IPS DF 6.9 (cell line): ENCODE measurements around the gene STXBP1.
"Not testable (repeated sequence)": the region's sequence is repeated elsewhere in the genome, so short reads cannot be mapped to it uniquely, and the experiment has no call there.

Experiments
- DNase-seq: peaks from one replicate; pipeline ENCODE4 v3.0.0-alpha.2; 2013; ENCODE audit warnings: low read depth, low spot score
- H3K27ac ChIP-seq: one replicate; pipeline ENCODE4 v1.5.1; 2013; ENCODE audit warnings: low read length, control low read depth
- H3K27me3 ChIP-seq: 2 replicates; pipeline ENCODE4 v1.6.1; 2013; ENCODE audit warnings: mild to moderate bottlenecking, low read length; ENCODE audit not compliant: control insufficient read depth, insufficient read depth
- H3K36me3 ChIP-seq: 2 replicates; pipeline ENCODE4 v1.6.1; 2013; ENCODE audit warnings: low read length; ENCODE audit not compliant: control insufficient read depth, insufficient read depth
- H3K4me1 ChIP-seq: 2 replicates; pipeline ENCODE4 v1.6.1; 2013; ENCODE audit warnings: low read length; ENCODE audit not compliant: control insufficient read depth, insufficient read depth
- H3K4me3 ChIP-seq: 2 replicates; pipeline ENCODE4 v1.5.1; 2013; ENCODE audit warnings: mild to moderate bottlenecking, low read length
- H3K9me3 ChIP-seq: 2 replicates; pipeline ENCODE4 v1.6.1; 2013; ENCODE audit warnings: low read length, inconsistent platforms; ENCODE audit not compliant: control insufficient read depth, insufficient read depth
- WGBS: extraction: QIAGEN DNeasy Blood & Tissue Kit; methylation state at CpG from one replicate; pipeline ENCODE4 v1.1.7; 2013; ENCODE audit warnings: mixed read lengths, missing lambda C conversion rate; ENCODE audit not compliant: insufficient read length, insufficient coverage; 5-methylcytosine and 5-hydroxymethylcytosine counted together

Gene STXBP1

DNA sequence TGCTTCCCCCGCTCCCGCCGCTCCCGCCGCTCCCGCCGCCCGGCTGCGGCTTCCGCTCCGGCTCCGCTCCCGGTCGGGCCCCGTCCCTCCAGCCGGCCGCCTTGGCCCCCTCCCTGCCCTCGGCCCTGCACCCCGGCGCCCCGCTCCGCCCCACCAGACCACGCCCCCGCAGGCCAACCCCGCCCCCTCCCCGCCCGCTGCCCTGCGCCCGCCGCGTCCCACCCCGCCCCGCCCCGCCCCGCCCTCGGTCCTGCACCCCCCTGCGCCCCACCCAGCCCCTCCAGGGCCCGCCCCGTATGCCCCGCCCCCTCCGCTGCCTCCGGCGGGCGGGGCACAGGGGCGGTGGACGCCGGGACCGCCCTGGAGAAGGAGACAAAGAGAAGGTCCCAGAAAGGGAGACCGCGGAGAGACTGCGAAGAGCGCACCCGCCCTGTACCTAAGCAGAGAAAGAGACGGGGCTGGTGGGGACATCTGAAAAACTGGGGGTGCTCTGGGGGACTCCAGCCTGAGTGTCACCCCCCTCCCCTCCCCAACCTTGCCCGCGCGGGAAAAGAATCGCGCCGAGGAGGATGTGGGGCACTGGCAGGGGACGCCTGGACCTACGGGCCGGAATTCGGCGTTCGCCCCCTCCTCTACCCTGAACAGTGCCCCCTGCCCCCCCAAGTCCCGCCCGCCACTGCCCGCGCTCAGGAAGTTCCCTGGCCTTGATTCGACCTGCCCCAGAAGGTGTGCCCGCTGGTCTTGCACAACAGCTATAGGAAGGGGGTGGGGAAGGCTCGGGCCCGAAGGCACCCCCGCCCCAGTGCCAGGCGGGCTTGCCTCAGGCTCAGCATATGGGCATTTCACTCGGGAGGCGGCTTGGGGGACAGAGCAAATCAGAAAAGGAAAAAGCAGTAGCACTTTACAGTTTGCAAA, 42.8 kb upstream of the STXBP1 start:
- Histone ChIP-seq H3K36me3 (no peaks in the 10 kb centered on the region), H3K27me3 (no peaks in the 10 kb centered on the region), H3K27ac (no peak overlapping the region), H3K4me3 (peak overlapping the region; percentile 67; the same call in 1 of the 2 replicates), H3K9me3 (no peaks in the 10 kb centered on the region), H3K4me1 (peaks cover 6% of the 10 kb centered on the region)
- DNase-seq = no peak
- WGBS = no CpG with 5 or more reads among the region's 78 CpGs

DNA sequence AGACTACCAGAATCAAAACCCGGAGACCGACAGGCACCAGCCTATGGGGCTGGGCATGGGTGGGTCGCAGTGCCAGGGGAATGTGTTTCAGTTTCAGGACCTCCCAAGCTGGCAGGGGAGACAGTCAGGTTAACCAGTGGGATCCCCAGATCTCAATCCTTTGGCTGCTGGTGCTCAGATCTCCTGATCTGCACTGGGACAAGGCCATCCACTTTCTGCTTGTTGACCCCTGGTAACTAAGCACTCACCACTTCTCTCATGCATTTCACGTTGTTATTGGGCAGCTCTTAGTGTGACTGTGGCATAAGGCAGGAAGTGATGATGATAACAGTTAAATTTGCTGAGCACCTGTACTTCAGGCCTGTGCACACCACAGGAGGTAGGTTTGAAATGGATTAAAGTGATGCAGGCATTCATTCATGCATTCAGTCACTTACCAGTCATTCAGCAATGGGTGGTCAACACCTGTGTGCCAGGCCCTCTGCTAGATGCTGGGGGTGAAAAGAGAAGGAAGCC, 42.1 kb upstream of the STXBP1 start:
- DNase-seq = no peak
- WGBS = no CpG with 5 or more reads among the region's 4 CpGs
- no peaks in the 10 kb centered on the region for H3K27me3 ChIP-seq
- no peak overlapping the region for H3K27ac ChIP-seq
- H3K4me3 ChIP-seq = no peak overlapping the region; the same call in 1 of the 2 replicates
- H3K9me3 ChIP-seq = no peaks in the 10 kb centered on the region
- H3K36me3 ChIP-seq = no peaks in the 10 kb centered on the region
- H3K4me1 ChIP-seq = peaks cover 6% of the 10 kb centered on the region

DNA sequence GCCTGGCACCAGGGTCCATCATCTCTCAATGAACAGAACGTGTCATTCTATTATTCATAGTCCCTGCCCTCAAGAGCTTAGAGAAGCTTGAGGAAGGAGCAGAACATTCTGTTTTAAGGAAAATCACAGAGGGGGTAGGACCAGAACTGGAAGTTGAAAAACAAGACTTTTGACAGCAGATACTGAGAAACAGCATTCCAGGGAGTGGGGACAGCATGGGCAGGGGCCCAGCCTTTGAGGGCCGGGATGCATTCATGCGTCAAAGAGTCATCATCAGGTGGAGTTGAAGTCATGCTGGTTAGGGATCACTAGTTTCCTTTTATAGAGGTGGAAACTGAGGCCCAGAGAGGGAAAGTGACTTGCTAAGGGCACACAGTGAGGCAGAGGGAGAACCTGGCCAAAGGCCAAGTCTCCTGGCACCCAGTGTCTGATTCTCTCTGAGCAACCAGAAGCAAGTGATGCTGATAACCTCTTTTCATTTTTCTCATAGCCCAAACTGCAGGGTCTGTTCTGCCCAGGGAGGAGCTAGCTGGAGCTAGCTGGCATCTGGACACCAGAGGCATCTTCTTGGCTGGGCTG, 41.5 kb upstream of the STXBP1 start:
- Histone ChIP-seq H3K4me1 (peaks cover 6% of the 10 kb centered on the region), H3K27ac (no peak overlapping the region)
- WGBS = no CpG with 5 or more reads among the region's 3 CpGs

DNA sequence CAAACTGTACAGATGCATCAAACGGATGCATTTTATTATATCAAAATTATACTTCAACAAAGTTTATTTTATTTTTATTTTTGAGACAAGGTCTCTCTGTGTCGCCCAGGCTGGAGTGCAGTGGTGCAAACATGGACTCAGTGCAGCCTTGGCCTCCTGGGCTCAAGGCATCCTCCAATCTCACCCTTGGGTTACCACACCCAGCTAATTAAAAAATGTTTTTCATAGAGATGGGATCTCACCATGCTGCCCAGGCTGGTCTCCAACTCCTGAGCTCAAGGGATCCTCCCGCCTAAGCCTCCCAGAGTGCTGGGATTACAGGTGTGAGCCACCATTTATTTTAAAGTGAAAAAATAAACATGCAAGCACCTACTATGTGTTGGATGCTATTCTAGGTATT, 40.1 kb upstream of the STXBP1 start:
- no peak overlapping the region for H3K27ac ChIP-seq
- no peak for DNase-seq

More for the DNA sequence above, 41.5 kb upstream of the STXBP1 start:
- DNase-seq = no peak
- Histone ChIP-seq H3K9me3 (no peaks in the 10 kb centered on the region), H3K4me3 (no peak overlapping the region), H3K27me3 (no peaks in the 10 kb centered on the region), H3K36me3 (no peaks in the 10 kb centered on the region)

GRCh38 chr9:127572961-127573721, 38.9 kb upstream of the STXBP1 start:
- no peaks in the 10 kb centered on the region for H3K36me3 ChIP-seq
- no peaks in the 10 kb centered on the region for H3K27me3 ChIP-seq
- no peaks in the 10 kb centered on the region for H3K4me1 ChIP-seq
- no peak overlapping the region for H3K27ac ChIP-seq
- WGBS = no CpG with 5 or more reads among the region's 9 CpGs
- no peak overlapping the region for H3K4me3 ChIP-seq
- H3K9me3 ChIP-seq = no peaks in the 10 kb centered on the region
- DNase-seq = no peak

More for the DNA sequence above, 40.1 kb upstream of the STXBP1 start:
- Histone ChIP-seq H3K4me3 (no peak overlapping the region), H3K36me3 (no peaks in the 10 kb centered on the region), H3K9me3 (no peaks in the 10 kb centered on the region), H3K27me3 (no peaks in the 10 kb centered on the region), H3K4me1 (peaks cover 5% of the 10 kb centered on the region)
- whole genome bisulfite sequencing = no CpG with 5 or more reads among the region's 3 CpGs

DNA sequence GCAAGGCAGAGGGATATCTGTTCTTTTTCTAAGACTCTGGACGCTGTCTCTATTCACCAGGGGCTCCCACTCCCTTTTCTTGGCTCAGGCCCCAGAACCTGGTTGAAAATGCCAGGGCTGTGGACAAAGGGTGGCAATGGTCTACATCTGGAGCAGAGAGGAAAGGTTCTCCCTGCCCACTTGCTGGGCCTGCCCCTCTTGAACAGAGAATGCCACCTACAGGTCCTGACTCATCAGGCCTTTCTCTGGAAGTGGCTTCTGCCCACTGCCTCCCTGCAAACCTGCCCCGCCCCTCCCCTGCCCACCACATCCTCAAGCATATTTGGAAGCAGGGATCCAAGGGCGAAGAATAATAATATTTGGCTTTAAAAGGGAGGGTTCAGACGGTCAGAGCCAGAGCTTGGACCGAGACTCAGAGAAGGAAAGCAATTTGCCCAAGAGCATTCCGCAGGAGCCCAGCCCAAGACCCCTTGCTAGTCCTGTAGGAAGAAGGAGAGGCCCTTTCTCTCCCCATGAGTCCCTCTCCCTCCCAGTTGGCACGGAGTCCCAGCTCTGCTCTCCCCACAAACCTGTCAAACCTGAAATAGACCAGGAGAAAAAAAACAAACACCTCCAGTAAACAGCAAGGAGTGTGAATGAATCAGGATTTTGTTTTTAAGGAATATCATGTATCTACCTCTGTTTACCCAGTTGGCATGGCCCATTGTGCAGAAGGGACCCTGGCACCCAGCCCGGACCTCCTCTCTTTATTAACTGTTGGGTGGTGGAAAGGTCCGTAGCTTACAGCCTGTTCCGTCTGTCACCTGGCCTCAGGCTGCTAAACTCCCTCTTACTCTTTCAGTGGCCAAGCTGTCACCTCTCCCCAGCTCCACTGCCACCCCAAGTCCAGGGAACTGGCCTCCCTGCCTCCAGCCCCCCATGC, 37.7 kb upstream of the STXBP1 start:
- H3K36me3 ChIP-seq = no peaks in the 10 kb centered on the region
- WGBS = no CpG with 5 or more reads among the region's 10 CpGs

GRCh38 chr9:127575875-127576778, 36.0 kb upstream of the STXBP1 start:
- H3K27me3 ChIP-seq = no peaks in the 10 kb centered on the region
- H3K4me1 ChIP-seq = peaks cover 4% of the 10 kb centered on the region
- no peaks in the 10 kb centered on the region for H3K36me3 ChIP-seq
- H3K9me3 ChIP-seq = no peaks in the 10 kb centered on the region
- no peak overlapping the region for H3K27ac ChIP-seq
- no peak overlapping the region for H3K4me3 ChIP-seq
- no peak for DNase-seq
- WGBS = no CpG with 5 or more reads among the region's 13 CpGs

More for the DNA sequence above, 37.7 kb upstream of the STXBP1 start:
- Histone ChIP-seq H3K4me3 (no peak overlapping the region), H3K27me3 (no peaks in the 10 kb centered on the region), H3K9me3 (no peaks in the 10 kb centered on the region), H3K27ac (no peak overlapping the region), H3K4me1 (peaks cover 1% of the 10 kb centered on the region)
- DNase-seq = no peak

DNA sequence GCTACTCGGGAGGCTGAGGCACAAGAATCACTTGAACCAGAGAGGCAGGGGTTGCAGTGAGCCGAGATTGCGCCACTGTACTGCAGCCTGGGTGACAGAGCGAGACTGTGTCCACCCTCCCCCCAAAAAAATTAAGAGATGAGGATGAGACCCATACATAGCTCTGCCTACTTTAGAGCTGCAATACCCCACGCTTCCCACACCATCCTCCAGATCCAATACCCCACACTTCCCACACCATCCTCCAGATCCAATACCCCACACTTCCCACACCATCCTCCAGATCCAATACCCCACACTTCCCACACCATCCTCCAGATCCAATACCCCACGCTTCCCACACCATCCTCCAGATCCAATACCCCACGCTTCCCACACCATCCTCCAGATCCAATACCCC, 34.9 kb upstream of the STXBP1 start:
- not testable (repeated sequence) for H3K27me3 ChIP-seq, H3K4me1 ChIP-seq, H3K27ac ChIP-seq, DNase-seq, H3K36me3 ChIP-seq, H3K4me3 ChIP-seq, H3K9me3 ChIP-seq
- WGBS = no CpG with 5 or more reads among the region's 7 CpGs

DNA sequence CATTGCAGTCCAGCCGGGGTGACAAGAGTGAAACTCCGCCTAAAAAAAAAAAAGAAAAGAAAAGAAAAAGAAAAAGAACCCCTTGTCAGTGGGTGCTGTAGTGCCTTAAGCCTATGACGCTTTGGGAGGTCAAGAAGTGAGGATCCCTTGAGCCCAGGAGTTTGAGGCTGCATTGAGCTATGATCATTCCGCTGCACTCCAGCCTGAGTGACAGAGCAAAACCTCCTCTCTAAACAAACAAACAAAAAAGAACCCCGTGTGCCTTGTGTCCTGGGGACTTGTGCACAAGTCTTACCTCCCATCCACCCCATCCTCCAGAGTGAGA, 33.5 kb upstream of the STXBP1 start:
- H3K27ac ChIP-seq = no peak overlapping the region
- no peaks in the 10 kb centered on the region for H3K36me3 ChIP-seq
- no peak overlapping the region for H3K4me3 ChIP-seq
- H3K4me1 ChIP-seq = peaks cover 4% of the 10 kb centered on the region
- no peak for DNase-seq
- no peaks in the 10 kb centered on the region for H3K9me3 ChIP-seq
- H3K27me3 ChIP-seq = no peaks in the 10 kb centered on the region
- WGBS = no CpG with 5 or more reads among the region's 5 CpGs
